HG03575 (cell line): ENCODE results near the gene CEP70.

Source experiments
- ATAC-seq: cut with Tn5 transposase; IDR thresholded peaks from one replicate; pipeline ENCODE4 v1.9.1; 2021; ENCODE audit not compliant: unreplicated experiment, insufficient number of reproducible peaks, low FRiP score; ENCODE audit errors: extremely low read depth

Gene CEP70

DNA sequence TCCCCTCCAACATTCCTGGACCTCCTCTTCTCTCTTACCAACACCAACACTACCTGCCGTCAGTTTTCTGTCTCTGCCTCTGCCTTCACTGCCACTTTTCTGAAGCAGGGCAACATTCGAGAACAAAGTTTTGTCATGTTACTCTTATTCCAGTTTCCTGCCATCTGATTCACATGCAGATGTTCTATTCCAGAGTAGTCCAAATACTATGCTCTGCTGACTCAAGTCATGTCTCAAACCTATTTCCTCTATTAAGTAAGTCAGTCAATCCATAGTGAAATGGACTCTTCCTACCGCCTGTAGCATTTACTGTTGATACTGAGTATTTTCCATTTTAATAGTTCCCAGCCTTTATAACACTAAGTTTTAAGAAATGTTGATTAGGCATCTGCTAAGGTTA is 116.3 kb downstream of the CEP70 start:
- ATAC-seq = no peak

DNA sequence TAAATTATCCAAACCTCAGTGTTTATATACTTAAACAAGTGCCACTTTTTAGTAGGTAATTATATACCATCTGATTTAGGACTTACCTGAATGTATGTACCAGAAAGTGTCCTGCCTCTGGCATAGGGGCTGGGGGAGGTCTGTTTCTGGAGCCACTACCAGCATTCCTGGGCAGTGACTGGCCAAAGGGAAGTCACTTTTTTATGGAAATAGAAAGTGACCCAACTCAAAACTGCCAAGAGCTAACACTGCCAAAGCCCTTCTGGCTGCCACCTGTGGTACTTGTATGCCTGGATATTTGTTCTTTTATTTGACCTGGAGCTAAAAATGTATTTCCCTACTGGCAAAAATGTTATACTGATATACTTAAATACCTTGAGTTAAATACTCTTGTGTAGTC is 116.9 kb downstream of the CEP70 start:
- ATAC-seq = no peak

- ATAC-seq = no peak
These were observed 117.5 kb downstream of the CEP70 start for GRCh38 chr3:138476526-138476925.

GRCh38 chr3:138474163-138474562 is 119.9 kb downstream of the CEP70 start:
- no peak for ATAC-seq

GRCh38 chr3:138473391-138473790 is 120.7 kb downstream of the CEP70 start:
- ATAC-seq = no peak

DNA sequence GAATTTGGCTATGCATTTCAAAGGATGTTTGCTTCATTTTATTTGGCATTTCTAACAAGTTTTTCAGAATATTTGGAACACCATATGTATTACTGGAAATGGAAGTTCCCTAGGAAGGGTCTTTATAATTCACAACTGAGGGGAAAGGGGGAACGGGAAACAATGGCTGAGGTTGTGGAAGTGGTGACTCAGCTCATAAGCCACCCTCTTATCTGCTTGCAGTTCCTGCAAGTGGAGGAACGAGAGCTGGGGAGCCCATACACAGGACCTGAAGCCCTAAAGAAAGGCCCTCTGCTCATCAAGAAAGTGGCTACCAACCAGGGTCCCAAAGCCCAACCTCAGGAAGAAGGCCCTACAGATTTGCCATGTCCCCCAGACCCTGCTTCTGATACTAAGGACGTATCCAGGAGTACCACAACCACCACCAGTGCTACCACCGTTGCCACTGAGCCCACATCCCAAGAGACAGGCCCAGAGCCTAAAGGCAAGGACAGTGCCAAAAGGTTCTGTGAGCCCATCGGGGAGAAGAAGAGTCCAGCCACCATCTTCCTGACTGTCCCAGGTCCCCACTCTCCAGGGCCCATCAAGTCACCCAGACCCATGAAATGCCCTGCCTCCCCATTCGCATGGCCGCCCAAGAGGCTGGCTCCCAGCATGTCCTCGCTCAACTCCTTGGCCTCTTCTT is 121.8 kb downstream of the CEP70 start:
- ATAC-seq = no peak

- no peak for ATAC-seq
These were observed 122.6 kb downstream of the CEP70 start for GRCh38 chr3:138471481-138471880.

GRCh38 chr3:138470687-138471086 is 123.4 kb downstream of the CEP70 start:
- ATAC-seq = no peak

GRCh38 chr3:138469874-138470273 is 124.2 kb downstream of the CEP70 start:
- ATAC-seq = no peak

DNA sequence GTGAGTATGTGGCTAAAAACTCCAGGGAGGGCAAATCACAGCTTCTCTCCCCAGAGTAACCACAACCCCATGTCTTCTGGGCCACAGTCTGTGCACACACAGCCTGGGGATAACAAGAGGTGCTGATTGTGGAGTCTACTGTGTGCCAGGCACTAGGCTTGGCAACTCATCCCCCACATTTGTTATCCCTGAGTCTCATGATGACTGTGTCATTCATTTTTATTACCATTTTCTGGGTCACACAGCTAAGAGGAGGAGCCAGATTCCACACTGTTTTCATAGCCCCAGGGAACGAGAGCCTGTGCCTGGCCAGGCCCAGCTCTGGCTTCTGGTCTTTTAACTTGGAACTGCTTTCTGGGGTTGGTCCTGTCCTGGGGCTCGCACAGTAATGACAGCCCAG is 125.2 kb downstream of the CEP70 start:
- ATAC-seq = no peak

DNA sequence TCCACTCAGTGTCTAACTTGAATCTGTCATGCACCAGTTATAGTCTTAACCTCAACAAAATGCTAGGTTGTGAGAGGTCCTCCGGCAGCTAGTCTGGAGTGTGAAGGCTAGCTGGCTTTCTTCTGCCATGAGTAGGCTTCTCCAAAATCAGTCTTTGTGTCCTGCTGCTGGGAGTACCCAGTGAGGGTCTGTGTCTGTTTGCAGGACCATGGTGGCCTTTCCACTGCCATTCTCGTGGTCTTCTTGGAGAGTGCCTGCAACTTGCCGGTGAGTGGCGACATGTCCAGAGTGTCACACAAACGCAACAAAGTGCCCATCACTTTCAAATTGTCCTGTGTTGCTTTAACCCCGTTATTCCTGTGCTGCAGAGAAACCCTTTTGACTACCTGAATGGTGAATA is 125.6 kb downstream of the CEP70 start:
- ATAC-seq = no peak

GRCh38 chr3:138467931-138468330 is 126.1 kb downstream of the CEP70 start:
- no peak for ATAC-seq

DNA sequence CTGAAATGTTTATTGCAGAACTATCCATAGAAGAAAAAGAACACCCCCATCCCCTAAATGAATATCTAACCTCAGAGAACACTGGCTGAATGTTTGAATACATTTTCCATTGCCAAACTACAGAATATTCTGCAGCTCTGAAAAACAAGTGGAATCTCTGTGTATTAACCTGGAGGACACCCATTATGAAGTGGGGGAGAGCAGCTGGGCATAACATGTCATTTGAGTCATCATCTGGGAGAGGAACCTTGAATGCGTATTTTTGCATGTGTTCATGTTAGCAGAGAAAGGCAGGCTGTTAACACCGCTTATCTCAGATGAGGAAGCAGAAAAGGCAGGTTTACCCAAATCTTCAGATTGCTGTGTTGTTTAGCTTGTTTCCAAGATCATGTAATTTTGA is 128.1 kb downstream of the CEP70 start:
- ATAC-seq = no peak

DNA sequence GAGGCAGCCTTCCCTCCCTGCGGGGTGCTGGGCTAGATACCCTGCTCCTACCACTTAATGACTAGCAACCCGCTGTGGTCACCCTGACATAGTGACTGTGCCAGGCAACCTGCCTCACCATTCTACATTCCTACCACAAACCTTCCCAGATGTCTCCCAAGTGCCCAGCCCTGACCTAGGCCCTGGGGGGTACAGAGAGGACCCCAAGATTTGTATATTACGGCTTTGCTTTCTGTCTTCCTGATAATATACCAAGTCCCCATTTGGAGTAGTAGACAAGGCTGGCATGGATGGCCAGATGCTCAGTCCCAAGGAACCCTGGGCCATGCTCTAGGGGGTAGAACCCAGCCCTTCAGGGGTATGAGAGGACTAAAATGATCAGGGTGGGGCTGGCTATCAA is 128.6 kb downstream of the CEP70 start:
- no peak for ATAC-seq

- no peak for ATAC-seq
These were observed 129.6 kb downstream of the CEP70 start for GRCh38 chr3:138464491-138464860.

DNA sequence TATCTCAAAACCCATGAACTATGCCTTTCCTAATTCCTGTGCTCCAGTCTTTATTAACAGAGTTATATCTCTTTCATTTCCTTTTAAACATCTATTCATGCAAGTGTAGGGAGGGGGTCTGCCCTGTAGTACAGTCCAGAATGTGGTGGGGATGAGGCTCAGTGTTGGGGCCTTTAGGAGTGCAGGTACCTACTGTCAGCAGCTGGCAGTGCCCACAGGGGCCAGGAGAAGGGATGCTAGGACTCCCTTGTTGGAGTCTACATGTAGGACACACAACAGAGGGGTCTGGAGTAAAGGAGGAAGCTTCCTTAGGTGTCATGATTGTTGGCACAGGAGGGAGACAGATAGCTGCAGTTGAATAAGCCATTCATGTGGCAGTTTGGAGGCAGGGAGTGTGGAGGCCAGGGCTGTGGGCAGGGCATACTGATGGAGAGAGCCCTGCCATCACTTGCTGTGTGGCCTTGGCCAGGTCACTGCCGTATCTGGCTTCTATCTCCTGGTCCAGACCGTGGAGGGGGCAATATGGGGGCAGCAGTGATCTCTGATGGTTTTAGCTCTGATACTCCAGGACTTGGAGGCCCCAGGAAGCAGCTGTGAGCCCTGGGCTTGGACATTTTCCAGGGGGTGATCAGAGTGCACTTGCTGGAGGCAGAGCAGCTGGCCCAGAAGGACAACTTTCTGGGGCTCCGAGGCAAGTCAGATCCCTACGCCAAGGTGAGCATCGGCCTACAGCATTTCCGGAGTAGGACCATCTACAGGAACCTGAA is 130.2 kb downstream of the CEP70 start:
- no peak for ATAC-seq

DNA sequence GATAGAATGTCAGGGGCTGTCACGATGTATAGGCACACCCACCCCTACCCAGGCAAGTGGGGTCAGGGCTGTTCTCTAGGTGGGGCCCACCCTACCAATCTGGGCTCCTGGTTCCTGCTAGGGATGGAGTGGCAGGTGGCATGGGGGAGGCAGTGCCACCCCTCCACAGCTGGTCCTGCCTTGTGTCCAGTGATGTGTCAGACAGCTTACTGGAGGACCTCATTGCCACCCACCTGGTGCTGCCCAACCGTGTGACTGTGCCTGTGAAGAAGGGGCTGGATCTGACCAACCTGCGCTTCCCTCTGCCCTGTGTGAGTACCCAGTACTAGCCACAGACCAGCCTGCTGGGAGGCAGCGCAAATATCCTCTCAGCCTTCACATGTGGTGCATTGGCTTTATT is 132.2 kb downstream of the CEP70 start:
- no peak for ATAC-seq

- no peak for ATAC-seq
These were observed 132.8 kb downstream of the CEP70 start for GRCh38 chr3:138461246-138461645.

DNA sequence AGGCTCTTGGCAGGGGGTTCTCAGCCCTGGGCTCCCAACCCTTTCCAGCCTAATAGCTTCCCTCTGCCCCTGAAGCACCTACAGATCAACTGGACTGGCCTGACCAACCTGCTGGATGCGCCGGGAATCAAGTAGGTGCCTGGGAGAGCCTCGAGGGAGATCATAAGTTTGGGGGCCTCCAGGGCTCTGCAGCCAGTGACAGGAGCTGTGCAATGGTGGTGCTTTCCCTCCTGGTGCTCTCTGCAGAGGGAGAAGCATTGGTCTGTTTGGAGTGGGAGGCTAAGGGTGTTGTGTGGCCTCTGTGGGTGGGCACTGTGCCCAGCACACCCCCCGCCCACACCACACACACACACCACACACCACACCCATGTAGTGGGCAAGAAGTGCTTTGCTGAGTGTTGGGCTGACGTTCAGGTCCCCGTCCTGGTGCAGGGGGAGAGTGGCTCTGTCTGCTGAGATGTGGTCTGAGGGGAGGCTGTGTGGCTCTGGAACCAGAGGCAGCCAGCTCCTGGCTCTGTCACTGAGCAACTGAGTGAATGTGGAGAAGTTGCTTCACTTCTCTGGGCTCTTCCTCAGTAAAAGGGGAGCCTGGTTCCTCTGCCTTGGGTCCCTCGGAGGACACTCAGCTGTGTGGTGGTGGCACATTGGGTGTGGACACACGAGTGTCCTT is 133.4 kb downstream of the CEP70 start:
- no peak for ATAC-seq
